Stimulated activated naive B cell treated with anti-CD40 and anti-IgM and Interleukin-4, amounts not matched to agents 10 μg/mL and 1 μg/mL and 100 μg/mL, for 72 hours (primary cell): ENCODE data around the gene TAS1R3.
A peak's percentile ranks its signal among the peaks of the same experiment; 100 is the strongest.

ENCODE experiments used
- ATAC-seq, 2 donors: fragments of 150-1000 bp; cut with Tn5 transposase; replicated peaks; 2 replicates each; pipeline ENCODE4 v1.10.0; 2021; ENCODE audit warnings: moderate library complexity in 1 of 2
- DNase-seq: peaks from one replicate; pipeline ENCODE4 v3.0.0; 2021
- H3K27ac Mint-ChIP-seq: one replicate; pipeline ENCODE4 v1.8.0; 2022; ENCODE audit warnings: mild to moderate bottlenecking, mixed read lengths
- H3K27me3 Mint-ChIP-seq, 2 donors: one replicate each; pipeline ENCODE4 v1.8.0; 2022; ENCODE audit warnings: mixed read lengths in 2 of 2
- H3K36me3 Mint-ChIP-seq, 2 donors: one replicate each; pipeline ENCODE4 v1.8.0; 2022; ENCODE audit warnings: mixed read lengths in 2 of 2, mild to moderate bottlenecking in 1 of 2
- H3K4me1 Mint-ChIP-seq, 2 donors: one replicate each; pipeline ENCODE4 v1.8.0; 2022; ENCODE audit warnings: mixed read lengths in 2 of 2, mild to moderate bottlenecking in 1 of 2
- H3K4me3 Mint-ChIP-seq, 2 donors: one replicate each; pipeline ENCODE4 v1.8.0; 2022; ENCODE audit warnings: mild to moderate bottlenecking in 2 of 2, mixed read lengths in 2 of 2, moderate library complexity in 1 of 2
- H3K9me3 Mint-ChIP-seq, 2 donors: one replicate each; pipeline ENCODE4 v1.8.0; 2022; ENCODE audit warnings: mixed read lengths in 2 of 2, mild to moderate bottlenecking in 1 of 2

TAS1R3 gene

DNA sequence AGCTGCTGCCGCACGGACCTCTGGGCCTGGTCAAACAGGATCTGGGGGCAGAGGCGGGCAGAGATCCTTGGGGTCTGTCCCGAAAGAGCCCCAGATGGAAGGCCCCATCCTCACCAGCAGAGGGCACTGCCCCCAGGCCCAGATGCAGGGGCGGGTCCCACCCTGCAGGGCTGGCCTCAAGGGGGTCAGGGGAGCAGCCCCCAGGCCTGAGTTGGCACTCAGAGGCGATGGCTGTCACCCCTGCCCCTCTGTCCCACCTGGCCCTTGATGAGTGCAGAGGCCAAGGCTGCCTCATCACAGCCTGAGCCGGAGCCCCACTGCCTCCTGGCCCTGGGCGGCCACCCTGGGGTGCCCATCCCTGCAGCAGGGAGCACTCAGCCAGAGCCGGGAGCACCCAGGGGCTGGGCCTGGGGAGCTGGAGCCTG is 29.1 kb upstream of the TAS1R3 start:
- Mint-ChIP-seq H3K9me3 (no peaks in the 10 kb centered on the region), H3K27me3 (no peaks in the 10 kb centered on the region), H3K36me3 (peaks cover 0 to 5% of the 10 kb centered on the region in 2 donors), H3K4me3 (no peak overlapping the region), H3K27ac (no peak overlapping the region), H3K4me1 (peaks cover 24 to 27% of the 10 kb centered on the region in 2 donors)
- DNase-seq, result no peak
- ATAC-seq, result no peak

DNA sequence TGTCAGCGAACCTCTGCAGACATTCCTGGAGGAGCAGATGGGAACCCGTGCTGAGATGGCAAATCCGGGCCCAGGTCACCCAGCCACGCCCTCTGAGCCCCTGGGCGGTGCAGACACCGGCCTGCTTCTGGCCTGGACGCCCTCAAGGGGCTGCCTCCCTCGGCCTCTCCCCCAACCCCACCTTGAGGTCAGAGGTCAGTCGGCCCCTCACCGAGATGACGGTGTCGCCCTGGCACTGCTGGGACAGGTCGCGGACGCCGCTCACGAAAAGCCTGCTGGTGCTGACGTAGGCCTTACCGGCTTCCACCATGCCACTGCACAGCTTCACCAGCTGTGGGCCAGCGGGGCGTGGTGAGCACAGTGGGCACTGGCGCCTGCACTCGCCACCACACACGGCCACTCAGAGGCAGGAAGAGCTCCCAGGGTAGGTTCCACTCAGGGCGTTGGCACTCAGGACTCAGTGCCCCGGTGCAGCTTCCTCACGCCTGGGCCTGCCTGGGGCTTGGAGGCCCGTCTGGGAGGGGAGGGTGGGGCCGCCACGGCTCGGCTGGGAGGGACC is 28.1 kb upstream of the TAS1R3 start:
- Mint-ChIP-seq H3K27me3 (no peaks in the 10 kb centered on the region), H3K9me3 (no peaks in the 10 kb centered on the region), H3K4me1 (peaks cover 26 to 31% of the 10 kb centered on the region in 2 donors), H3K27ac (no peak overlapping the region), H3K4me3 (no peak overlapping the region), H3K36me3 (peaks cover 0 to 4% of the 10 kb centered on the region in 2 donors)
- DNase-seq (no peak), ATAC-seq (no peak)

DNA sequence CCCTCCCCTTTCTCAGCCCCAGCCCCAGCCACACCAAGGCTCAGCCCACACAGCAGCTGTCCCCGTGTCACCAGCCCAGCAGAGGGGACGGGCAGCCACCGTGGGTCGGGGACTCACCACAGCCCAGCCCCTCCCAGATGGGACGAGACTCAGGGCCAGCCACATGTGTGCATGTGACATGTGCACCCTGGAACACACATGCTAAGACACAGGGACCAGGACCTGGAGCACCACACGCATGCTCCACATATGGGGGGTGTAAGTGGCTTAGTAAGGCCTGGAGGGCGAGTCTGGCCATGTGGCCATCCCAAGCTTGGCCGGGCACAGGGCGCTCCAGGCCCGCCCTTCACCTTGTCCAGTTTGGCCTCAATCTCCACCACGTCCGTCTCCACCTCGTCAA is 27.3 kb upstream of the TAS1R3 start:
- H3K4me3 Mint-ChIP-seq, result no peak overlapping the region

DNA sequence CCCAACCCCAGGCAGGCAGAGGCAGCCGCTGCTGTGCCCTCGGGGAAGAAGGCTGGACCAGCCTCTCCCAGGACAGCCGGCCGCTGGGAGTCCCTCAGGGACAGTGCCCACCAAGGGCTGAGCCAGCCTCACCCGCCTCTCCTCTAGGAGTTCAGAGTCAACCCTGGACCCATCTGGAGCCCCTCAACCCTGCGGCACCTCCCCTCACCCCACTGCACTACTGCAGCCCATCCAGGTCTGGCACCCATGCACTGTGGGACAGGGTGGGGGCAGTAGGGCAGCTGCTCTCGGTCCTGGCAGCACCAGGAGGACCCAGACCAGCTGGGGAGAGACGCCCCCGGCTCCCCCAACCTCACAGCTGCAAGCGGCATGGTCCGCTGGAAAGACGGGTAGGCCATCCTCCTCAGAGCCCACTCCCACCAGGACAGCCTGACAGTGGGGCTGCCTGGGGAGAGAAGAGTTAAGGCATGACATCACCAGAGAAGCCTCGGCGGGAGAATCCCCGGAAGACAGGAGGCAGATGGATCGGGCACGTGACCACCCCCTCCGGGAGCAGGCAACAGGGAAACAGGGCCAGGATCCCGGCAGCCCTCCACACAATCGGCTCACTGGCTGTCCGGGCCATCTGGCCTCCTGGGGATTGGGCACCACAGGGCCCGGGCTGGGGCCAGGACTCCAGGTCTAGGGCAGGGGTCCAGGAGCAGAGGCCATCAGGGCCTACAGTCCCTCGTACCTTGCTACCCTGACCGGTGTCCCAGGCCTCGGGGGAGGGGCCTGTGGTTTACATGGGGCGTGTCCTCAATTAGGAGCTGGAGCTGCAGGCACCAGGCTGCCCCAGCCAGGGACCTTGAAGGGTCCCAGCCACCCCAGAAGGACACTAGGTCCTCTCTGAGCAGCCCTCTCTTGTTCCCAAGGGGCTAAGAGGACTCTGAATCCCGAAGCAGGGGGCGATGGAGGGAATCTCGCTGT is 26.5 kb upstream of the TAS1R3 start:
- H3K4me3 Mint-ChIP-seq, result peak overlapping the region in 1 of 2 donors; percentile 89
- no peaks in the 10 kb centered on the region for H3K9me3 Mint-ChIP-seq

More for the DNA sequence above, 27.3 kb upstream of the TAS1R3 start:
- no peaks in the 10 kb centered on the region for H3K27me3 Mint-ChIP-seq
- no peaks in the 10 kb centered on the region for H3K9me3 Mint-ChIP-seq
- H3K4me1 Mint-ChIP-seq, result peaks cover 26 to 31% of the 10 kb centered on the region in 2 donors
- ATAC-seq (no peak), DNase-seq (no peak)
- peaks cover 0 to 3% of the 10 kb centered on the region in 2 donors for H3K36me3 Mint-ChIP-seq
- H3K27ac Mint-ChIP-seq, result no peak overlapping the region

DNA sequence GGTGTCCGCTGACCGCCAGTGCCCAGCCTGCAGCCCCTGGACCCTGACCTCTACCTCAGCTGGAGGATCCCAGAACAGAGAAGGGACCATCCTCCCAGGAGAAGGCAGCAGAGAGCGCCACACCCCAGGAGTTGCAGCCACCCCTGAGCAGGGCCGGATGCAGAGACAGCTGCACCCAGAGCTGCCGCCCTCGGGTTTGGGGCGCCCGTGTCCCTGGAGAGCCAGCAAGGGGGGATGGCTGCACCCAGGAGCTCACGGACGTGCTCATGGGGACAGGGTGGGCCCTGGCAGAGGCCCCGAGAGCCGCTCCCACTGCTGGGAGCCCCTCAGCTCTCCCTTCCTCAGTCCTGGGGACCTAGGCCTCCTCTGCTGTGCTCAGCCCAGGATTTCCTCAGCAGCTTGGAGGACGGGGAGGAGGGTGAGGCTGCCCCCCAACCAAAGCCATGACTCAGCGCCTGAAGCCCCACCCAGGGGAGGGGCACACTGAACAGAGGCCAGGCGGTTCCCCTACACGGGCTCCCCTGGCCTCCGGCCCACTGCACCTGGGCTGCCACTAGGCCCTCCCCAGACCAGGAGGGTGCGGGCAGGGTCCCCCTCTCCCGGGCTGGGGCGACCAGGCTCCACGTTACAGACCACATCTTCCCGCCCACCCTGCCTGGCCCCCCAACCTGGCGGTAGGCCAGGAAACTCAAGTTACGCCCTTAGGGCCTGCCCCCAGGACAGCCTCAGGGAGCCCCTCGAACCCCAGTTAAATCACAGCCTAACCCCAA is 25.6 kb upstream of the TAS1R3 start:
- peak; percentile 43 for DNase-seq

More for the DNA sequence above, 26.5 kb upstream of the TAS1R3 start:
- Mint-ChIP-seq H3K27ac (peak overlapping the region; percentile 84), H3K27me3 (no peaks in the 10 kb centered on the region), H3K4me1 (peaks cover 26 to 34% of the 10 kb centered on the region in 2 donors), H3K36me3 (peaks cover 0 to 1% of the 10 kb centered on the region in 2 donors)
- DNase-seq (no peak), ATAC-seq (no peak)

DNA sequence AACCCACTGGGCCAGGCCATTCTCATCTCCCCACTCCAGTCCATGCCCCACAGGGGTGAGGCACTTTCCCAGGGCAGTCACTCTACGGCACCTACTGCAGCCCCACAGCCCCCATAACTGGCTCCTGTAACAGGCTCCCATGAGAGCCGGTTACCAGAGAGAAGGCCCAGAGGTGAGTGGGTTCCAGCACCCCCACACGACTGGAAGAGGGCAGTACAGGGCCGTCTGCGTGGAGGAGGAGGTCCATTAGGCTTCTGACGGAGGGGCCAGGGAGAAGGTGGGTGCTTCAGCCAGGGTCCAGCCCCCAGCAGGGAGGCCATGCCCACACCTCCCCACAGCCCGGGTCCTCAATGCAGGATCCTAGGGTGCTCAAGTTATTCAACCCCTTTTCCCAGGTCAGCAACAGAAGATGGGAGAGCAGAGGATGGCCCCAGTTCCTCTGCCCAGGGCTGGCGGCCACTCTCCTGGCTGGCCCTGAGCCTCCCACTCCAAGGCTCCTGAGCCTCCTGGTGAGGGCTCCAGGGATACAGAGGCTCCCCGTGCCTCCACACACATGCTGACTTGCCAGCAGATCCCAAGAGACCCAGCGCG is 24.9 kb upstream of the TAS1R3 start:
- Mint-ChIP-seq H3K4me1 (peaks cover 32 to 45% of the 10 kb centered on the region in 2 donors), H3K27ac (peak overlapping the region; percentile 86), H3K27me3 (no peaks in the 10 kb centered on the region), H3K9me3 (no peaks in the 10 kb centered on the region), H3K4me3 (peak overlapping the region; percentile 82 to 89), H3K36me3 (peaks cover 1 to 5% of the 10 kb centered on the region in 2 donors)
- ATAC-seq, result no peak
- no peak for DNase-seq

More for the DNA sequence above, 25.6 kb upstream of the TAS1R3 start:
- Mint-ChIP-seq H3K36me3 (peaks cover 1 to 2% of the 10 kb centered on the region in 2 donors), H3K27ac (peak overlapping the region; percentile 86), H3K4me1 (peaks cover 31 to 41% of the 10 kb centered on the region in 2 donors), H3K9me3 (no peaks in the 10 kb centered on the region), H3K4me3 (peak overlapping the region; percentile 82 to 89), H3K27me3 (no peaks in the 10 kb centered on the region)
- ATAC-seq, result peak; percentile 26 to 28

GRCh38 chr1:1306661-1307260 is 24.3 kb upstream of the TAS1R3 start:
- Mint-ChIP-seq H3K9me3 (no peaks in the 10 kb centered on the region), H3K4me3 (peak overlapping the region; percentile 82 to 89), H3K27me3 (no peaks in the 10 kb centered on the region), H3K27ac (peak overlapping the region; percentile 67), H3K36me3 (peaks cover 1 to 5% of the 10 kb centered on the region in 2 donors), H3K4me1 (peaks cover 32 to 45% of the 10 kb centered on the region in 2 donors)
- DNase-seq, result no peak
- ATAC-seq, result no peak

GRCh38 chr1:1307261-1307922 is 23.7 kb upstream of the TAS1R3 start:
- peak overlapping the region; percentile 73 for H3K27ac Mint-ChIP-seq
- ATAC-seq, result peak; percentile 1 to 3

GRCh38 chr1:1307923-1308755 is 22.9 kb upstream of the TAS1R3 start, which contains the start of the genes ACAP3 and PUSL1:
ACAP3 (minus strand) TSS chr1:1307930; CDS start chr1:1307815, 115 bp downstream.
PUSL1 (plus strand) TSS chr1:1308597; CDS start chr1:1308644, 47 bp downstream.
- ATAC-seq, result peak; percentile 79 to 84
- Mint-ChIP-seq H3K27ac (peak within 1 kb of the TSS; percentile 92), H3K9me3 (no peaks in the 10 kb centered on the region), H3K4me3 (peak within 1 kb of the TSS; percentile 85 to 89), H3K4me1 (peaks cover 30 to 45% of the 10 kb centered on the region in 2 donors), H3K36me3 (peaks cover 3 to 8% of the 10 kb centered on the region in 2 donors), H3K27me3 (no peaks in the 10 kb centered on the region)
- peak; percentile 88 for DNase-seq

More at GRCh38 chr1:1307261-1307922, 23.7 kb upstream of the TAS1R3 start:
- Mint-ChIP-seq H3K4me3 (peak overlapping the region; percentile 82 to 89), H3K27me3 (no peaks in the 10 kb centered on the region), H3K4me1 (peaks cover 32 to 45% of the 10 kb centered on the region in 2 donors), H3K36me3 (peaks cover 0 to 5% of the 10 kb centered on the region in 2 donors), H3K9me3 (no peaks in the 10 kb centered on the region)
- DNase-seq, result peak; percentile 27

DNA sequence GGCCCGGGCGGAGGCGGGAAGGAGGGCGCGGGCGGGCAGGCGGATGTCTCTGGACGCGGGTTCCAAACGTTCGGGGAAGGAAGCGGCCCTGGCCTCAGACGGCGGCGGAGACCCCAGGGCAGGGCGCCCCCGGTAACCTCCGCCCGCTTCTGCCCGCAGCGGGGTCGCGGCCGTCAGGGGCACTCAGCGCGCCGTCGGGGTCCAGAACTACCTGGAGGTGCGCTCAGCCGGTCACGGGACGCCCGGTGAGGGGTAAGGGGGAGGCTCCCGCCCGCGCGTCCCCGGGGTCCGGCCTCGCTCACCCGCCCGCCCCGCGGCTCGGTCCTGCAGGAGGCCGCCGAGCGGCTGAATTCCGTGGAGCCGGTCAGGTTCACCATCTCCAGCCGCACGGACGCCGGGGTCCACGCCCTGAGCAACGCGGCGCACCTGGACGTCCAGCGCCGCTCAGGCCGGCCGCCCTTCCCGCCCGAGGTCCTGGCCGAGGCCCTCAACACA is 22.3 kb upstream of the TAS1R3 start:
- DNase-seq (no peak), ATAC-seq (no peak)
- Mint-ChIP-seq H3K4me3 (peak overlapping the region; percentile 85 to 89), H3K36me3 (peaks cover 9 to 13% of the 10 kb centered on the region in 2 donors), H3K9me3 (no peaks in the 10 kb centered on the region), H3K27me3 (no peaks in the 10 kb centered on the region), H3K4me1 (peaks cover 29 to 45% of the 10 kb centered on the region in 2 donors), H3K27ac (peak overlapping the region; percentile 92)

GRCh38 chr1:1309251-1310108 is 21.6 kb upstream of the TAS1R3 start:
- H3K4me3 Mint-ChIP-seq, result peak overlapping the region; percentile 85 to 89
- peaks cover 26 to 43% of the 10 kb centered on the region in 2 donors for H3K4me1 Mint-ChIP-seq
- H3K27me3 Mint-ChIP-seq, result no peaks in the 10 kb centered on the region
- ATAC-seq (no peak), DNase-seq (no peak)
- H3K27ac Mint-ChIP-seq, result peak overlapping the region; percentile 82
- no peaks in the 10 kb centered on the region for H3K9me3 Mint-ChIP-seq
- H3K36me3 Mint-ChIP-seq, result peaks cover 9 to 16% of the 10 kb centered on the region in 2 donors
